Measurements from ENCODE around the gene OCEL1.

DNA sequence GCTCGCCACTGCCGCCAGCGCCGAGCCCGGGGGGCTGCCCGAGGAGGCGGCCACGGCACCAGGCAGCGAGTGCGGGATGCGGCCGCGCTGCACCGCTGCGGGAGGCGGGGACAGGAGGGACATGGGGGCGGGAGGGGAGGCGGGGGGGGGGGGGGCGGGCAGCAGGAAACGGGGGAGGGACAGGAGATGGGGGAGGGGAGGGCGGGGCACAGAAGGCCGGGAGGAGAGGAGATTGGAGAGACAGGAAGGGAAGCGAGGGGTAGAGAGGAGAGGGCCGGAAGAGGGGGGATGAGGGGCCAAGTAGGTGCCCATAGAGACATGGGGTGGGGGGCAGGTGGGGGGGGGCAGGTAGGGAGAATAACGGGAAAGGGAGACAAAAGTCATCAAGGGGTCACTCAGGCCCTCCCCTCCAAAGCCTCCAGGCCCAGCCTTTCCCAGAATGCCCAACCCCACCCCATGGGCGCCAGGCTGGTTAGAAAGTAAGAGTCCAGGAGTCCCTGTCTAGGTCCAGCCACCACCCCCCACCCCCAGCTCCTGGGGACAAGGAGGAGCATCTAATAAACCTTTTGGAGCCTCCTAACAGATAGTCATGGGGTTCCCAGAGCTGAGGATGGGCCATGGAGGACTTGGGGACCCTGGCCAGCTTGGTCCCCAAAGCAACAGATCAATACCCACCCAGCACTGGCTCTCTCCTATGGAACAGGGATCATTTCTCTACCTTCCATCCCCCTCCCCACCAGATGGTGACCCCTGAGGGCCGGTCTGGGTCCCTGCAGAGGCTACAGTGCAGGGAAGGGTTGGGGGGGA is 10.1 kb downstream of the OCEL1 start:
- TF ChIP-seq, protein P1, sequence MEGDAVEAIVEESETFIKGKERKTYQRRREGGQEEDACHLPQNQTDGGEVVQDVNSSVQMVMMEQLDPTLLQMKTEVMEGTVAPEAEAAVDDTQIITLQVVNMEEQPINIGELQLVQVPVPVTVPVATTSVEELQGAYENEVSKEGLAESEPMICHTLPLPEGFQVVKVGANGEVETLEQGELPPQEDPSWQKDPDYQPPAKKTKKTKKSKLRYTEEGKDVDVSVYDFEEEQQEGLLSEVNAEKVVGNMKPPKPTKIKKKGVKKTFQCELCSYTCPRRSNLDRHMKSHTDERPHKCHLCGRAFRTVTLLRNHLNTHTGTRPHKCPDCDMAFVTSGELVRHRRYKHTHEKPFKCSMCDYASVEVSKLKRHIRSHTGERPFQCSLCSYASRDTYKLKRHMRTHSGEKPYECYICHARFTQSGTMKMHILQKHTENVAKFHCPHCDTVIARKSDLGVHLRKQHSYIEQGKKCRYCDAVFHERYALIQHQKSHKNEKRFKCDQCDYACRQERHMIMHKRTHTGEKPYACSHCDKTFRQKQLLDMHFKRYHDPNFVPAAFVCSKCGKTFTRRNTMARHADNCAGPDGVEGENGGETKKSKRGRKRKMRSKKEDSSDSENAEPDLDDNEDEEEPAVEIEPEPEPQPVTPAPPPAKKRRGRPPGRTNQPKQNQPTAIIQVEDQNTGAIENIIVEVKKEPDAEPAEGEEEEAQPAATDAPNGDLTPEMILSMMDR (IDR thresholded peaks at IDR 0.05; ENCODE audit: low read length) = no peak
- TF ChIP-seq EZH2 (optimal IDR thresholded peaks at IDR 0.05; ENCODE audit: low read depth, low read length) (no peak), EZH2phosphoT487 (IDR thresholded peaks at IDR 0.05; ENCODE audit: low read length) (no peak)

Measured in MM.1S (cell line).